Calu3 (cell line): Measurements from ENCODE around the gene APOL4. TPM values are rescaled to one million over a fixed set of nuclear protein-coding genes. Genes with fewer than 3 reads are reported as not detected.

Experiments used
- BruUV-seq: library from RNA; stranded (reverse); fragments of 400-500 nt; replicated peaks from 2 replicates; lab custom pipeline; 2021; lab: Mats Ljungman, UMichigan
- CTCF ChIA-PET: fragments of 300-600 bp; sonication (Branson Sonifier 250); formaldehyde crosslinking; loops from one replicate; lab custom pipeline; 2022; ENCODE audit warnings: antibody characterized with exemption; lab: Charles Lee
- DNase-seq: peaks from one replicate; pipeline ENCODE4 v3.0.0; 2022
- H3K27ac Mint-ChIP-seq: one replicate; pipeline ENCODE4 v1.8.0; 2022; ENCODE audit warnings: mixed read lengths; ENCODE audit not compliant: unreplicated experiment
- H3K27me3 Mint-ChIP-seq: one replicate; pipeline ENCODE4 v1.8.0; 2022; ENCODE audit warnings: mixed read lengths; ENCODE audit not compliant: unreplicated experiment
- H3K36me3 Mint-ChIP-seq: one replicate; pipeline ENCODE4 v1.8.0; 2022; ENCODE audit warnings: mild to moderate bottlenecking, moderate library complexity, mixed read lengths; ENCODE audit not compliant: insufficient read depth, unreplicated experiment
- H3K4me1 Mint-ChIP-seq: one replicate; pipeline ENCODE4 v1.8.0; 2022; ENCODE audit warnings: mild to moderate bottlenecking, low read depth, mixed read lengths; ENCODE audit not compliant: unreplicated experiment
- H3K4me3 Mint-ChIP-seq: one replicate; pipeline ENCODE4 v1.8.0; 2022; ENCODE audit warnings: mild to moderate bottlenecking, low read depth, moderate library complexity, mixed read lengths; ENCODE audit not compliant: unreplicated experiment
- H3K9me3 Mint-ChIP-seq: one replicate; pipeline ENCODE4 v1.8.0; 2022; ENCODE audit warnings: low read depth, mixed read lengths; ENCODE audit not compliant: unreplicated experiment
- CTCF ChIP-seq: fragments of 200-600 bp; IDR thresholded peaks from one replicate; pipeline ENCODE4 v1.8.0; 2022; ENCODE audit warnings: antibody characterized with exemption; ENCODE audit not compliant: unreplicated experiment
- intact Hi-C: fragments of 100-400 bp; cut with micrococcal nuclease; formaldehyde crosslinking; loops from one replicate; pipeline ENCODE4 v1.10.0; 2022; ENCODE audit not compliant: unreplicated experiment
- total RNA-seq: library from RNA; stranded (reverse); gene quantifications from 2 replicates; pipeline ENCODE4 v1.2.3, GENCODE V29; 2022

Gene APOL4
- total RNA-seq, 1 experiment from 2014 or later, result 1.5 TPM

DNA sequence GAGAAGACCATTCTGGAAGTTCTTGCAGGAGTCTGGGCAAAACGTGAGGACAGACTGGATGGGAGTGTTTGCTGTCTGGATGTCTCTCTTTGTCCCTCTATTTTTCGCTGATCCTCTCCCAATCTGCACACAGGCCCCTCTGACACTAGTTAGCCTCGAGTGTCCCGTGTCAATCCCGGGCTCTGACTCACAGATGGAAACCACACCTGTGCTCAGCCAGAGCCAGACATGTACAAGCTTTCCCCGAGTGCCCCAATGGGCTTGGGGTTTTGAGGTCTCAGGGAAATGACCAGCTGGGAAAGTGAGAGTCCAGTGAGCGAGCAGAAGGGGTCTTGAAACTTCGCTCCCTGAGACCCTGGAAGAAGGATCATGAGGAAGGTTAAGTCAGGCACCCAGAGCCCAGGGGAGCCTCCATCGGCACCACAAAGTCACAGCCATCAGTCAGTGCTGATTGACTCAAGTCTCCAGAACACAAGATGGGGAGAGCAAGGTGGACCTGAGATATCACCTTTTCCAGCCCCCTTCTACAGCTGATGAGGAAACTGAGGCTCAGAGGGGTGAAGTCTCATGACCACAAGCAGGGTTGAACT, 23.8 kb upstream of the APOL4 start:
- CTCF ChIA-PET, result no interaction called here
- no peak for DNase-seq
- peaks cover 28% of the 10 kb centered on the region for H3K4me1 Mint-ChIP-seq
- no peak overlapping the region for H3K4me3 Mint-ChIP-seq
- H3K9me3 Mint-ChIP-seq, result no peaks in the 10 kb centered on the region
- H3K36me3 Mint-ChIP-seq, result peaks cover 48% of the 10 kb centered on the region
- H3K27me3 Mint-ChIP-seq, result no peaks in the 10 kb centered on the region
- no peak for TF ChIP-seq CTCF
- intact Hi-C loops, result no loop called here
- no peak overlapping the region for H3K27ac Mint-ChIP-seq
- BruUV-seq, result no TSS peak

GRCh38 chr22:36224245-36224644, 22.6 kb upstream of the APOL4 start:
- H3K4me3 Mint-ChIP-seq, result no peak overlapping the region
- H3K36me3 Mint-ChIP-seq, result peaks cover 38% of the 10 kb centered on the region
- TF ChIP-seq CTCF, result no peak
- CTCF ChIA-PET, result interaction anchor here (0.6 kb wide), 1 partner anchor 217 kb away, joined by 4 read pairs; no protein-coding TSS in a partner anchor
- H3K27ac Mint-ChIP-seq, result no peak overlapping the region
- intact Hi-C loops, result no loop called here
- no peak for DNase-seq
- peaks cover 34% of the 10 kb centered on the region for H3K4me1 Mint-ChIP-seq
- no TSS peak for BruUV-seq
- no peaks in the 10 kb centered on the region for H3K9me3 Mint-ChIP-seq
- peaks cover 3% of the 10 kb centered on the region for H3K27me3 Mint-ChIP-seq

GRCh38 chr22:36223504-36223903, 21.9 kb upstream of the APOL4 start:
- CTCF ChIA-PET, result interaction anchor here (0.6 kb wide), 1 partner anchor 218 kb away, joined by 4 read pairs; no protein-coding TSS in a partner anchor
- H3K9me3 Mint-ChIP-seq, result no peaks in the 10 kb centered on the region
- H3K4me1 Mint-ChIP-seq, result peaks cover 34% of the 10 kb centered on the region
- TF ChIP-seq CTCF, result no peak
- no peak overlapping the region for H3K27ac Mint-ChIP-seq
- H3K36me3 Mint-ChIP-seq, result peaks cover 38% of the 10 kb centered on the region
- no TSS peak for BruUV-seq
- intact Hi-C loops, result no loop called here
- H3K4me3 Mint-ChIP-seq, result no peak overlapping the region
- peaks cover 10% of the 10 kb centered on the region for H3K27me3 Mint-ChIP-seq
- DNase-seq, result no peak

GRCh38 chr22:36222887-36223450, 21.4 kb upstream of the APOL4 start:
- no peaks in the 10 kb centered on the region for H3K9me3 Mint-ChIP-seq
- TF ChIP-seq CTCF, result no peak
- no peak overlapping the region for H3K4me3 Mint-ChIP-seq
- no TSS peak for BruUV-seq
- intact Hi-C loops, result no loop called here
- H3K4me1 Mint-ChIP-seq, result peaks cover 34% of the 10 kb centered on the region
- no peak overlapping the region for H3K27ac Mint-ChIP-seq
- no peak for DNase-seq
- peaks cover 34% of the 10 kb centered on the region for H3K36me3 Mint-ChIP-seq
- CTCF ChIA-PET, result interaction anchor here (1.3 kb wide), 1 partner anchor 20 kb away, joined by 3 read pairs; no protein-coding TSS in a partner anchor
- H3K27me3 Mint-ChIP-seq, result peaks cover 15% of the 10 kb centered on the region
